GM18520 (cell line): ENCODE results near the gene TULP1.
"Not testable (repeated sequence)": the region's sequence is repeated elsewhere in the genome, so short reads cannot be mapped to it uniquely, and the experiment has no call there.

ENCODE experiments used
- ATAC-seq: cut with Tn5 transposase; IDR thresholded peaks from one replicate; pipeline ENCODE4 v1.9.1; 2021; ENCODE audit not compliant: unreplicated experiment

Gene TULP1

DNA sequence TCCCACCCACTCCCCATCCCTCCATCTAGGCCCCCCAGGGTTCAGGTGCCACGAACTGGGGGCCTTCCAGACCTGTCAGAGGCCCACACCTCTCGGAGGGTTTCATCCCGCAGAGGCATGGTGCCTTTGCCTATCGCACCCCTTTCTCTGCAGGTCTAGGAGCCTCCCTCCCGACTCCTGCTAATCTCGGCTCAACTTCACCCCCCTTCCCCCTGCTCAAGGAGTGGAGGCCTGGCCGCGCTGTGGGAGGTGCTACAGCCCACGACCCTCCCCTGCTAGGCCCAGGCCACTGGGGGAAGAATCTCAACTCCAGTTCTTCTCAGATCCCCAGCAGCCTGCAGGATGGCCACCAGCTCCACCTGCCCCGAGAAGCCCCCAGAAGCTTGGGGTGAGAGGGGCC lies at the start of gene TULP1:
TULP1 (minus strand) TSS at position 157 of the 400 bp plus-strand sequence; CDS start at position 119, 38 bp downstream.
- ATAC-seq: no peak

DNA sequence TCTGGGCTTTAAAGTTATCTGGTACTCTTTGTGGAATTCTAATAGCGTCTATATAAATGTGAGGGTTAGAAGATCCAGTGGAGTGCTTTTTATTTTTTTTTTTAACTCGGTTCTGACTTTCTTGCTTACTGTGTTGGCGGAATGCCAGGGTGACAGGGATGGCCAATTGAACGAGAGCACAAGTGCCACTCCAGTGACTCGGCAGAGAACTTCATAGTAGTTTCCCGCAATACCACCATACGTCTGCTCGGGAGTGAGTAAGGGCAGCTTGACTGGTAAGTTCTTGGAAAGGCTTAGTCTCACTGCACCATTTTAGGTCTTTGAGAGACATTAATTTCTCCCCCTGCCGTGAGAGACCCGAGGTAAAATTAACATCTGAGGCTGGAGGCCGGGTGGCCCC lies 49.4 kb upstream of the TULP1 start:
- ATAC-seq: no peak

DNA sequence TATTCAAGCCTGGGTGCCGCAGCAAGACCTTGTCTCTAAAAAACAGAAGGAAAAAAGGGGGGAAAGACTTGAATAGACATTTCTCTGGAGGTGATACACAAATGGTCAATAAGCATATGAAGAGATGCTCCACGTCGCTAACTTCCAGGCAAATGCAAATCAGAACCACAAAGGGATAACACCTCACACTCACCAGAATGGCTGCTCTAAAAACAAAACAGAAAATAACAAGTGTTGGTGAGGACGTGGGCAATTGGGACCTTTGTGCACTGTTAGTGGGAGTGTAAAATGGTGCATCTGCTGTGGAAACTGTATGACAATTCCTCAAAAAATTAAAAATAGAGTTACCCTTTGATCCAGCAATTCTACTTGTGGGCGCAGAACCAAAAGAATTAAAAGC lies 48.4 kb upstream of the TULP1 start:
- no peak for ATAC-seq

DNA sequence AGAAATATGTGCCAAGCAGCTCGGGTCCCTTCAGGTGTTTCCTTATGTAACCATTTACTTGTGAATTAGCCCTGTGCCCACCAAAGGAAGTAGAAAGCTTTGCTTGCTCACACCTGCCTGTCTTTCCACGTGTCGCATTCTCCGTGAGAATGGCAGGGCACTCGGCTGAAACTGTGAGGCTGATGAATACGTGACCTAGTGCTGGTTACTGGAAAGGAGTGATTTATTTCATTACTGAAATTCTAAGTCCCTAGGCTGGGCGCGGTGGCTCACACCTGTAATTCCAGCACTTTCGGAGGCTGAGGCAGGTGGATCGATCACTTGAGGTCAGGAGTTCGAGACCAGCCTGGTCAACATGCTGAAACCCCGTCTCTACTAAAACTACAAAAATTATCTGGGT lies 45.9 kb upstream of the TULP1 start:
- no peak for ATAC-seq

DNA sequence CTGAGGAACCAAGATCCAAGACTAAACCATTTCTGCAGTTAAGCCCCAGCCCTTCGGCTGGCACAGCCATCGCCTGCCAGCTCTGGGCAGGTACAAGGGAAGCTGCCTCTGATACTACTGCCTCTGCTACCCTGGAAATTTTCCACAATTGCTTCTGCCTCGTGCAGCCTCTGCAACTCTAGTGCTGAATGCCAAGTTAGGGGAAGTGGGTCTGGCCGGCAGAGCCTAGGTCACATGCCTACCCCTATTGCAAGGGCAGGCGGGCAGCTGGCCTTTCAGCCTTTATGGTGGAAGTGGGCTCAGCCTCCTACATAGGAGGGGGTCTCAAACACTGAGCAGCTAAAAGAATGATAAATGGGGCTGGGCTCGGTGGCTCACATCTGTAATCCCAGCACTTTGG lies 44.5 kb upstream of the TULP1 start:
- no peak for ATAC-seq

DNA sequence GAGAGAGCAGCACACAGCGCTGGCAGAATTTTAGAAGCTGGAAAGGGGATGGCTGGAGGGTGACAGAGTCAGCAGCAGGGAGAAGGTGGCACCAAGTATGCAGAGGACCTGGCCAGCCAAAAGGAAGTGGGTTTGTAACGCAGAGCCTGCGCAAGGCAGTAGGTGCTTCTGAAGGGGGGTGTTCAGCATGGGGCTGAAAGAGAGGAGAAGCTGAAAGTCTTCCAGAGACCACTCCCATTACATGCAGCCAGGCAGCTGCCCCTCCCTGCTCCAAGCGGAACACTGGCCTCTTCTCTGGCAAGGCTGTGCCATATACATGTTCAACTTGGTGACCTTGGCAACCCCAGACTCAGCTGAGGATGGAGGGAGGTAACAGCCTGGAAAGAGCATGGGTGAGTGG lies 42.1 kb upstream of the TULP1 start:
- no peak for ATAC-seq

DNA sequence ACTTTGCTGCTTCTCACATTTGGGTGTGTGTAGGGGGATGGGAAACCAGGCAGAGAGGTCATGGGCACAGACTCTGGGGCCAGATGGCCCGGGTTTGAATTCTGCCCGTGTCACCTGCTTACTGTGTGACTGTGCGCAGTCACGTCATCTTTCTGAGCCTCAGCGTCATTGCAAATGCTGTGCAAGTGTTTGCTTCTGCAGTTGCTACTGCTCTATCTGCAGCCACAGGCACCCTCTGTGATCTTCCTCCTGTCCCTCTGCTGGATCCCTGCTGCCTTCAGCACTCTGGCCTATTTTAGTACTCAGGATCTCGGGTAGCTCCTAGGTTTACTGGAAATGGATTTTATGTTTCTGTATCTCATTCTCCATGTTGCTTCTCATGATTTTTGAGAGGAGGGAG lies 40.6 kb upstream of the TULP1 start:
- no peak for ATAC-seq

DNA sequence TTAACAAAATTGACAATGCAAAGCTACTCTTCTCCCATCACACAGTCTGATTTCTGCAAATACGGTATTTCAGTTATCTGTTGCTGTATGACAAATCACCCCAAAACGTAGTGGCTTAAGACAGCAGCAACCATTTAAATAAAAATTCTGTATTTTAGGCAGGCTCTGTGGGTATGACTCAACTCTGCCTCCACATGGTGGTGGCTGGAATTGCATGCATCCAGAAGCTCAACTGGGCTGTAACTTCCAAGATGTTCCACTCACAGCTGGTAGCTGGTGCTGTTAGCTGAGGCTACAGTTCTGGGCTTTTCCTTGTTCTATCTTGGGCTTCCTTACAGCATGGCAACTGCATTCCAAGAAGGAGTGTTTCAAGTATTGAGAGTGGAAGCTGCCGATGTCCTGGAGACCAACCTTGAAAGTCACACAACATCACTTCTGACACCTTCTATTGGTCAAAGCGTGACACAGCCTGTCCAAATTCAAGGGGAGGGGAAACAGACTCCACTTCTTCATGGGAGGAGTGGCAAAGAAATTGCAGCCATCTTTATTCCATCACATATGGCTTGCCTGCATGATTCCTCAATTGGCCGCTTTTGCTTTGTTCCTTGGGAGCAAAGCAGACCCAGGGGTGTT lies 39.7 kb upstream of the TULP1 start:
- ATAC-seq: no peak

DNA sequence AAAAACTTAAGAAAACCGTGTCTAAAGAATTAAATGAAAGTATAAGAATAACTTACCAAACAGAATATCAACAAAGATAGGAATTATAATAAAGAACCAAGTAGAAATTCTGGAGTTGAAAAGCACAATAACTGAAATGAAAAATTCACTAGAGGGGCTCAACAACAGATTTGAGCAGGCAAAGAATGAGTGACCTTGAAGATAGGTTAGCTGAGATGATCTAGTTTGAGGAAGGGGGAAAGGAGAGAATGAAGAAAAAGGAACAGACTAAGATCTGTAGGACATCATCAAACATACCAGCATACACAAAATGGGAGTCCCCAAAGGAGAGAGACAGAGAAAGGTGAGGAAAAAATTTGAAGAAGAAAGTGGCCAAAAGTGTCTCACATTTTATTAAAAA lies 37.7 kb upstream of the TULP1 start:
- ATAC-seq: no peak

DNA sequence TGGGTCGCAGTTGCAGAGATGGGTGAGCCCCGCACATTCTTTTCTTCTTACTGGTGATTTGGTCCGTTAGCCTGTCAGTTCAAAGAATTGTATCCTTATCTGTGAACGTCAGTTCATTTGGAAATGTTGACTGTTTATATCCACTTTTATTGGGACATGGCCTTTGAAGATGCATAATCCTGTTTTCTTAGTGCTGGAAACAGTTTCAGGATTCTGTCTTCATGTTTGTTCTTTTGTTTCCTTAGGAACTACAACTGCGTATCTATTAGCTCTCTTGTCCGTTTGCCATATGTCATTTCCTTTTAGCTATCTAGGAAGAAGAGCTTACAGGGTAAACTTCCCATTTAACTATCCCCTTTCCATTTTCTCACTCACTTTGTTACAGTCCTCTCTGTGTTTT lies 35.0 kb upstream of the TULP1 start:
- no peak for ATAC-seq

DNA sequence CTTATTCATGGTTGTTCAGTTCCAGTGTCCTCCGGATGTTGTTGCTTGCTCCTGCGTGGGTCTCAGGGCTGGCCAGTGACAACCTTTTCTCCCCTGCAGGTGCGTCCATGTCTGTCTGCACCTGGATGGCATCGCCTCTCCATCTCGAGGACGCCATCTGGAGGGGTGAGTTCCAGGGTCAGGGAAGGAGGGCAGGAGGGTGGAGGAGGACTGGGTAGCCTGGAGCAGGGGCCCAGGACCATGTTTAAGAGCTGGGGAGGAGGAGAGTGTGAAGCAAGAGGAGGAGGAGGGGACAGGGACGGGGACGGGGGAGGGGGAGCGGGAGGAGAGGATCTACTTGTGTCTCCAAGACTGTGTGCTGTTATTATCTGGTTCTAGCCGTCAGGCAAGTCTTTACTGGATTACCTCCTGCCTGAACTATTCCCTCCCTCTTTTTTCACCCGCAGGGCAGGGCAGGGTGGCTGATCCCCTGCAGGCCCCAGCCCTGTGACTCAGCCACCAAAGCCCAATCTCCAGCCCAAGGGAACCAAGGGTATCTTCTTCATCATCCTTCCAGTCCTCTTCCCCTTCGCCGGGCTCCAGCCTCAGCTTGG lies 32.2 kb upstream of the TULP1 start:
- ATAC-seq: no peak

DNA sequence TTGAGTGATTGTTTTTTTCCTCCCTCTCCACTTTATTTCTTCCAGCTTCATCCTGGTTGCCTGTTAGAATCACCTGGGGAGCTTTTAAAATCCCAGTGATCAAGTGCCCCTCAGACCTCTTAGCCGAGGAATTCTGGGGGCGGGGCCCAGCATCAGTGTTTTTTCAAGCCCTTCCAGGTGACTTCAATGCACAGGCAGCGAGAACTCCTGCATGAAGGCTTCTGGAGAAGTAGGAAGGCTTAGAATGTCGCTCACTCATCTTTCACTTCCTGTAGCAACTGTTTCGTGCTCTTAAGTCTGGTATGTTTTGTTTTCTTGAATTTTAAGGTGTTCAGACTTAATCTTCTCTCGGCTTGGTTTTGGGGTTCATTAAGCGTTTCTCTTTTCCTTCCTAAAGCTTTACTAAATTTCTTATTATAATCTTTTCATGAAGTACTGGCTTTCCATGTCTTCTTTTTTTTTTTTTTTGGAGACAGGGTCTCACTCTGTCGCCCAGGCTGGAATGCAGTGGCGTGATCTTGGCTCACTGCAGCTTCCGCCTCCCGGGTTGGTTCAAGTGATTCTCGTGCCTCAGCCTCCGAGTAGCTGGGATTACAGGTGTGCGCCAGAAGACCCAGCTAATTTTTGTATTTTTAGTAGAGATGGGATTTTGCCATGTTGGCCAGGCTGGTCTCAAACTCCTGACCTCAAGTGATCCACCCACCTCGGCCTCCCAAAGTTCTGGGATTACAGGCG lies 30.9 kb upstream of the TULP1 start:
- no peak for ATAC-seq

DNA sequence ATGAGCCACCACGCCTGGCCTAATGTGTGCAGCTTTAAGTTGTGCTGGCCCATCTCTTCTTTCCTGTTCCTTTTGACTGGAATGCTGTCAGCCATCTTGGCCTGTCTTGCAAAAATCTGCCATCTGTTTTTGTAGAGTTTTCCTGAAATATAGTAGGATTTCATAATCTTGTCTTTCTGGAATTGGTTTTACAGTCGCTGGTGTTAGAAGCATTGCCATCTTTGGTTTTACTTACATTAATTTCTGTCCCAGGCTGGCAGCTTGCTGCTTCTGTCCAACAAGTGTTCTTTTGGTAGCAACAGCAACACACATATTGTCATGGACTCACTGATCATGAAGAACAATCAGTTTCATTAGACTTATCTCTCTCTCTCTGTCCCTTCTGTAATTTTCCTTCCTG lies 29.1 kb upstream of the TULP1 start:
- no peak for ATAC-seq

DNA sequence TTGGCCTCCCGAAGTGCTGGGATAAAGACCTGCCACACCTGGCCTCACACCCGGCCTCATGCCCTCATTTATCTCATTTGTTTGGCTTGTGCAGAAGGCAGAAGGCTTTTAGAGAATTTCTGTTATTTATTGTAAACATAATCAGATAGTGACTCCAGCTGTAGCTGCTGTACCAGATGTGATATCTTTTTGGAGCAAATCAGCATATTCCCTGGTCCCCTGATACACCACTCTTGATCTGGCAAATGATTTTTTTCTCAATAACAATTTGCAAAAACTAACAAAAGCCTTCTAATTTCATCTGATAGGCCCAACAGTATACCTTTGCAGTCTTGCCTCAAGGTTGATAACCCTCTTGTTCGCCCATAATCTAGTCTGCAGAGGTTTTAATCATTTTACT lies 26.5 kb upstream of the TULP1 start:
- no peak for ATAC-seq

DNA sequence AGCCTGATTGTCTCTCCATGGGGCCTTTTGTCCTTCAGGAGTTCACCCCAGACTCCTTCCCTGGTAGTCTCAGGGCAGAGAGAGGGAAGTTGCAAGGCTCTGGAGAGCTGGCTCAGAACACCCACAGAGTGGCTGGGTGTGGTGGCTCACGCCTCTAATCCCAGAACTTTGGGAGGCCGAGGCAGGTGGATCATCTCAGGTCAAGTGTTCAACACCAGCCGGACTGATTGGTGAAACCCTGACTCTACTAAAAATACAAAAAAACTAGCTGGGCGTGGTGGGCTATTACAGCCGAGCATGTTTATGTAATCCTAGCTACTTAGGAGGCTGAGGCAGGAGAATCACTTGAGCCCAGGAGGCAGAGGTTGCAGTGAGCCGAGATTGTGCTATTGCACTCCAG lies 23.2 kb upstream of the TULP1 start:
- ATAC-seq: not testable (repeated sequence)

DNA sequence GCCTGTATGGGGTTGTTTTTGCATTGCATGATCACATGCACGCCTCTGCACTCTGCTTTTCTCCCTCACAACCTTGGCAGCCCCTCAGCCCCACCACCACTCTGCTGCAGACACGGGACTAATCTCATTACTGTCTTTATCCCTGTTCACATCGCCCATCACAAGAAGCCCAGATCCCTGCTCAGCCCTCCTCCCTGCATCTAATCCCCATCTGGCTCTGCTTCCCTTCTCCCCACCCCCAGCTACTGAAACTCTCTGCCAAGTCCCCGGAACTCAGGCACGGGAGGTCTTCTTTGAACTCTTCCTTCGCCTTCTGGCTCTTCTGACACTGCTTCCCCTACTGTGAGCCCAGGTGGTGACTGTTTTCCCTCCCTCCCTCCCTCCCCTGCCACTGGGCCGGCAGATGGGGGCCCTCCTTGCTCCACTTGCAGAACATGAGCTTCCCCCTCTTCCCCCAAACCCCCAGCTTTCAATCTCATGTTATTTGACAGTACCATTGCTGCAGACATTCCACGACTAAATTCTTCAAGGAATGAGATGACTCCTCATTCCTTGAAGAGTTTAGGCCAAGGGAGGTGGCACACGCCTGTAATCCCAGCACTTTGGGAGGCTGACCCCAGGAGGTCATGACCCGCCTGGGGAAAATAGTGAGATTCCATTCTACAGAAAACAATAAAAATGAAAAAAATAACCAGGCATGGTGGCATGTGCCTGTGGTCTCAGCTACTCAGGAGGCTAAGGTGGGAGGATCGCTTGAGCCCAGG lies 21.9 kb upstream of the TULP1 start:
- no peak for ATAC-seq

DNA sequence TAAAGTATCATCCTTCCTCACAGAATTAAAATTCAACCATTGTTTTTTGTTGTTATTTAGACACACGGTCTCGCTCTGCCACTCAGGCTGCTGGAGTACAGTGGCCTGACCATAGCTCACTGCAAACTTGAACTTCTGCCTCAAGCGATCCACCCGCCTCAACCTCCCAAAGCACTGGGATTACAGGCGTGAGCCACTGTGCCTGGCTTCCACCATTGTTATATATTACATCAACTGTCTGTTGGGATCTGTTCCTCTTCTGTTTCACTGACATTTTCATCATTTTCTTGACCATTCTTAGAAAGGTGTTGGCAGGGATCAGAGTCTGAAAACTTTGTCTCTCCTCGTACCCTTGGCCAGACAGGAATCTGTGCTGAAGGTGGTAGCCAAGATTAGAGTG lies 21.3 kb upstream of the TULP1 start:
- ATAC-seq: no peak

DNA sequence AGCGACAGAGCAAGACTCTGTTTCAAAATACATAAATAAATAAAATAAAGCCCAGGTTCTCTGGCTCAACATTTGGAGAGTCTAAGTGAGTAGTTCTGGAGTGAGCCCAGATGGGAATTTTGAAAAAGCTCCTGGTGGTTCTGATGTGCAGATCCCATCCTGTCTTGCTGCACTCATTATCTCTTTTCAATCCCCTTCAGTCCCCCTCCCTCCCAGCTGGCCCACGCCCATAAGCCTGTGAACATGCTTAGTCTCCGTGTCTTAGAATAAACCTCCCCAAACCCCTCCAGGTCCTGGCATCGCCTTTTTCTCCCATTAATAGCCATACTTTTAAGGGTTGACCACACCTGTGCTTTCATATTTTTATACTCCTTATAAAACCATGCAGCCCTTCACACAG lies 19.4 kb upstream of the TULP1 start:
- no peak for ATAC-seq

DNA sequence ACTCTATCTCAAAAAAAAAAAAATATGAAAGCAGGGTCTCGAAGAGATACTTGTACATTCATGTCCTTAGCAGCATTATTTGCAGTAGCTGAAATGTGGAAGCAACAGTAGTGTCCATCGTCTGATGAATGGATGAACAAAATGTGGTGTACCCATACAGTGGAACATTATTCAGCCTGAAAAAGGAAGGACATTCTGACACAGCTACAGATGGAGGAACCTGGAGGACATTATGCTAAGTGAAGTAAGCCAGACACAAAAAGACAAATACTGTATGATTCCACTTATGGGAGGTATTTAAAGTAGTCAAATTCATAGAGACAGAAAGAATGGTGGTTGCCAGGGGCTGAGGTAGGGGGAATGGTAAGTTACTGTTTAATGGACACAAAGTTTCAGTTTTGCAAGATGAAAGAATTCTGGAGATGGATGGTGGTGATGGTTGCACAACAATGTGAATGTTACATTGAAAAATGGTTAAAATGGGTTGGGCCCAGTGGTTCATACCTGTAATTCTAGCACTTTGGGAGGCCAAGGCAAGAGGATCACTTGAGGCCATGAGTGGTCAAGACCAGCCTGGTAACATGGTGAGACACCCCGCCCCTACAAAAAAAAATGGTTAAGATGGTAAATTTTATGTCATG lies 11.8 kb upstream of the TULP1 start:
- ATAC-seq: no peak

DNA sequence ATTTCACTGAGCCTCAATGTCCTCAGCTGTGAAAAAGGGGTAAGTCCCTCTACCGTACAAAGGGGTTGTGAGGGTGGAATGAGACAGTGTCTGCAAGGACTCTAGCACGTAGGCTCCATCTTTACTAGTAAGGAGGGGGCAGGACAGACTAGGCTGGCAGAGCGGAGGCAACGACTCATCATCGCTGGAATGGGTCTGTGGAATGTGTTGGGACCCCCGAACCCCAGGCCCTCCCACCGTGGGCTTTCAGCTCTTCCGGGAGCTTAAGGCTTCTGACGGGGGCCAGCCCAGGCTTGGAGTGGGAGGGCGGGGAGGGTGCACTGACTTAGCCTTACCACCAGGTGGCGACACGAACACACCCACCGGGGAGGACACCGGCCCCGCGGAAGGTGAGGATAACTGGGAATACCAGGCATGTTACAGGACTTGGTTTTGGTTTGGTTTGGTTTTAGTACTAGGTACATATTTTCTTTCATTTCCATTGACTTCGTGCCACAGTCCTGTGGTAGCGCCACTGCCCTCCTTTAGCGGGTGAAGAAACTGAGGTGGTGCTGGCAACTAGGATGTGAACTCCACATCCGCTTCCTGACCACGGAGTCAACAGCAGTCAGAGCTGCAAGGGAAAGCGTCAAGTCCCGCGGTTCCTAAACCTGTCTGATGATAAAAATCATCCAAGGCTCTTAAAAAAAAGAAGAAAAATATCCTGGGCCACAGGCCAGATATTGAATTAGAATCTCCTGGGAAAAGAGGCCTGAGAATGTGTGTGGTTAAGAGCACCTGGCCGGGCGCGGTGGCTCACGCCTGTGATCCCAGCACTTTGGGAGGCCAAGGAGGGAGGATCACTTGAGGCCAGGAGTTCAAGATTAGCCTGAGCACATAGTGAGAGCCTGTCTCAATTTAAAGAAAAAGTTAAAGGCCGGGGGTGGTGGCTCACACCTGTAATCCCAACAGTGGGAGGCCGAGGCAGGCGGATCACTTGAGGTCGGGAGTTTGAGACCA lies 10.3 kb upstream of the TULP1 start:
- no peak for ATAC-seq
